Upper lobe of left lung (tissue), 4 donors: ENCODE measurements around the gene STX16.

Experiments
- POLR2A ChIP-seq, 4 donors: fragments of 450-650 bp; IDR thresholded peaks; one replicate each; pipeline ENCODE4 v1.5.1; 2016 to 2017; ENCODE audit warnings: antibody characterized with exemption in 4 of 4, mild to moderate bottlenecking in 2 of 4
- POLR2AphosphoS5 ChIP-seq, 2 donors: sonication (generic); formaldehyde crosslinking; IDR thresholded peaks; one replicate each; pipeline ENCODE4 v1.5.1; 2017; ENCODE audit warnings: antibody characterized with exemption in 2 of 2
- TF ChIP-seq, protein P1 (sequence below), 6 experiments: fragments of 450-650 bp in 4 of 6; fragments of 200-600 bp in 2 of 6; sonication (generic) in 2 of 6; IDR thresholded peaks; one replicate each; pipeline ENCODE4 v1.5.1; 2016 to 2019; ENCODE audit warnings: antibody characterized with exemption in 6 of 6

DNA sequence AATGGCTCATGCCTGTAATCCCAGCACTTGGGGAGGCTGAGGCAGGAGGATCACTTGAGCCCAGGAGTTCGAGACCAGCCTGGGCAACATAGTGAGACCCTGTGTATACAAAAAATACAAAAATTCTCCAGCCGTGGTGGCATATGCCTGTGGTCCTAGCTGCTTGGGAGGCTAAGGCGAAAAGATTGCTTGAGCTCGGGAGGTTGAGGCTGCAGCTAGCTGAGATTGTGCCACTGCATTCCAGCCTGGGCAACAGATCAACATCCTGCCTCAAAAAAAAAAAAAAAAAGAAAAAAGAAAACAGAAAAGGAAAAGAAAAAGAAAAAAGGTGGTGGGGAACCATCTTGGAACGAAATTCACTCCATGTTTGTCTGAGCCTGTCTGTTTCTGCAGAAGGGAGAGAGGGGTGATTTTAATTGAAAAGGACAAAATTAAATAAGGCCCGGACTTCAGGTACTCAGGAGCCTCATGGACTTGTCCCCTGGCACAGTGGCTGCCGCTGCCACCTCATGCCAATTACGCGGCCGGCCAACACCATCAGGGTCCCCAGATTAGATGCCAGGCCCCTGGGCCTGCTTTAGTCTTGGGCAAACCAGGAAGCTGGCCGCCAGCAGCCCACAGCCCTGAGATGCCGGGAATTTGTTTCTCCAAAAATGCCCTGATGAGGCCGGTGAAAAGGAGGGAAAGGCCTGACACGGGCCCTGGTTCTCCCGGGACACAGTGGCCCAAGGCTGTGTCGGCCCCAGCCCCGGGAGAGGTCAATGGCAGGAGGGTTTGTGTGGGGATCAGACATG lies 37.8 kb upstream of the STX16 start:
- TF ChIP-seq, protein P1, sequence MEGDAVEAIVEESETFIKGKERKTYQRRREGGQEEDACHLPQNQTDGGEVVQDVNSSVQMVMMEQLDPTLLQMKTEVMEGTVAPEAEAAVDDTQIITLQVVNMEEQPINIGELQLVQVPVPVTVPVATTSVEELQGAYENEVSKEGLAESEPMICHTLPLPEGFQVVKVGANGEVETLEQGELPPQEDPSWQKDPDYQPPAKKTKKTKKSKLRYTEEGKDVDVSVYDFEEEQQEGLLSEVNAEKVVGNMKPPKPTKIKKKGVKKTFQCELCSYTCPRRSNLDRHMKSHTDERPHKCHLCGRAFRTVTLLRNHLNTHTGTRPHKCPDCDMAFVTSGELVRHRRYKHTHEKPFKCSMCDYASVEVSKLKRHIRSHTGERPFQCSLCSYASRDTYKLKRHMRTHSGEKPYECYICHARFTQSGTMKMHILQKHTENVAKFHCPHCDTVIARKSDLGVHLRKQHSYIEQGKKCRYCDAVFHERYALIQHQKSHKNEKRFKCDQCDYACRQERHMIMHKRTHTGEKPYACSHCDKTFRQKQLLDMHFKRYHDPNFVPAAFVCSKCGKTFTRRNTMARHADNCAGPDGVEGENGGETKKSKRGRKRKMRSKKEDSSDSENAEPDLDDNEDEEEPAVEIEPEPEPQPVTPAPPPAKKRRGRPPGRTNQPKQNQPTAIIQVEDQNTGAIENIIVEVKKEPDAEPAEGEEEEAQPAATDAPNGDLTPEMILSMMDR (IDR thresholded peaks at IDR 0.05): no peak
- TF ChIP-seq POLR2A (IDR thresholded peaks at IDR 0.05) (no peak), POLR2AphosphoS5 (IDR thresholded peaks at IDR 0.05) (no peak)
